ENCODE results near the gene TENT5A.
"Not testable (repeated sequence)": the region's sequence is repeated elsewhere in the genome, so short reads cannot be mapped to it uniquely, and the experiment has no call there.

TENT5A gene

DNA sequence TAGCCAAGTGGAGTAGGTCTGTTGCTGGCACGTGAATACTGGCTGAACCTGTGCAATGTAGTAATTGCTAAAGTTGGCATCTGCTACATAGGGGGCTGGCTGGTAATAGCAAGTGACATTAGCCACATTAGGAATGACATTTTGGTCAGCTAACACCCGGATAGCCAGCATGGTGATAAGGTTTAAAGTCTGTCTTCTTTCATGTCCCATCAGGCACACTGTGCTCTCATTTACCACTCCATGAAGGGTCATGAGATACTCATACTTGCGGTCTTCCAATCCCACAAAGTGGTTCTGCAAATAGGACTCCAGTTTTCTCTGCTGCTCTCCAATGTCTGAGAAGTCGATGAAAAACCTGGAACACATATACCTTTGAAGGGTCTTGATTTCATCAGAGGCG is 2.8 kb downstream of the TENT5A start:
- no peak for DNase-seq

DNA sequence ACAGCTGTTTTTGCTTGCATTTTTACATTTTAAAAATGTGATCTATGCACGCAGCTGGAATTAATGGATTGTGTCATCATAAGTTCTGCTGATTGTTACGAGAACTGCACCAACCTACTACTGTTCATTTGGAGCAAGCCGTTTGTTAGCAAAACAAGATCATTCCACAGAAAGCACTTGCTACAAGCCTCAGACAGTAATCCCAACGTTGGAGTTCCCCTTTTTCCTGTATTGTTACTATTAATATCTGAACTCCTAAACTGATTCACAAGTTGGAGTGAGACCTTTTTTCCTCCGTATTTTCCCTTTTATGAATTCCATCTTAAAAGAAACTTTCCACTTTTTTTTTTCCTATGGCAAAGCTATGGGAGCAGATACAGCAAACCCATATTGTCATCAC is 3.5 kb downstream of the TENT5A start:
- DNase-seq = no peak

DNA sequence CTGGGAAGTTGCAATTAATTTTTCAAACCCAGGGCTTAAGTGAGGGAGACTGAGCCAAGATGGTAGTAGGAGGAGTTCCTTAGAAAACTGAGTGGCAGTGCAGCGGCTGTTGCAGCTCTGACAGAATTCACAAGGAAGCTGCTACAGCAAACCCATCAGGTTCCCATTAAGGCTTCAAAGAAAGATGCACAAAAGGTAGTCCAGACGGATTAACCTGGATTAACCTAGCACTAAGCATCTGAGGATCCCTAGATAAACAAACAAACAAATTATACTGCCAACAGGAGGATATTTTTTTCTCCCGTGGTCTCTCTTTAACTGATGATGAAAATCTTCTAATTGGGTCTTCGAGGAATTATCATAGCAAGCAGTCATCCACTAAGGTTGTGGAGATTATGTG is 5.2 kb downstream of the TENT5A start:
- no peak for DNase-seq

DNA sequence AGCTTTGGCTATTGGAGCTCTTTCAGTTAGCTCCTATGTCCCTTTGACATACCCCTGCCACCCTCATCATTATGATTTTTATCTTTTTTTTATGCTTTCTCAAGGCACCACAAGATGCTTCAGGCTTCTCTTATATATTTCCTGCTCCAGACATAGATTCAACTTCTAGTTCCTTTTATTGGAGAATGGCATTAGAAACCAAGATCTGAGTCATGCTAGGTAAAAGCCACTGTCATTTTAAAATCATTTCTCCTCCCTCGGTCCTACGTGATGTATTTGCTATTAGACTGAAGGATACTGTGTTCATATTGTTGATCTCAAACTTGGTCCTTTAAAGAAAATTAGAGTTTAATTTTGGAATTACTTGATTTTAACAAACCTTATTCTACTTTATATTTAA is 8.3 kb downstream of the TENT5A start:
- DNase-seq = no peak

GRCh38 chr6:81743649-81744048 is 8.8 kb downstream of the TENT5A start:
- no peak for DNase-seq

DNA sequence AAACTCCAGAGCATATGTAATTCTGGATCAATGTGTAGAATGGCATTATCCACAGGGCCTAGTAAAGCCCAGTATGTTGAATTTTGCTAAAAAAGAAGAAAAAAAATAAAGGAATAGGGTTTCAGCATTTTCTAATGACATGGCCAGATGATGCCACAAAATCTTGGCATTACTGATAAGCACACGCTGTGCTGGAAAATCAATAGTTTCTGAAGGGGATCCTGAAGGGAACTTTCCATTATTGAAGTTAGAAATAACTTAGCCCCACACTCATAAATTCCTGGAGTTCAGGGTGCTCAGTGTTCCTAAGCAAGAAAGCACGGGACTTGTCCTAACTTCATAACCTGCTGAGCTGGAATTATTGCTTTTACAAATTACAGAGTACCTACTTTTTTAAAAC is 10.8 kb downstream of the TENT5A start:
- no peak for DNase-seq

DNA sequence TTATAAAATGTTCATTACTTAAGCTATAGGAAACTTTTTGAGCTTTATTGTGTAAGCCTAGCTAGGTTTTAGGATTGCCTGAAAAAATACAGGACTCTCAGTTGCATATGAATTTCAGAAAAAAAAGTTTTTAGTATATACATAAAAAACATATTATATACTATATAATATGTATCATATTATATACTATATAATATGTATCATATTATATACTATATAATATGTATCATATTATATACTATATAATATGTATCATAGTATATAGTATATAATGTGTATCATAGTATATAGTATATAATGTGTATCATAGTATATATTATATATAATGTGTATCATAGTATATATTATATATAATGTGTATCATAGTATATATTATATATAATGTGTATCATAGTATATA is 11.9 kb downstream of the TENT5A start:
- DNase-seq = not testable (repeated sequence)

GRCh38 chr6:81739230-81740195 is 13.0 kb downstream of the TENT5A start:
- DNase-seq = no peak

DNA sequence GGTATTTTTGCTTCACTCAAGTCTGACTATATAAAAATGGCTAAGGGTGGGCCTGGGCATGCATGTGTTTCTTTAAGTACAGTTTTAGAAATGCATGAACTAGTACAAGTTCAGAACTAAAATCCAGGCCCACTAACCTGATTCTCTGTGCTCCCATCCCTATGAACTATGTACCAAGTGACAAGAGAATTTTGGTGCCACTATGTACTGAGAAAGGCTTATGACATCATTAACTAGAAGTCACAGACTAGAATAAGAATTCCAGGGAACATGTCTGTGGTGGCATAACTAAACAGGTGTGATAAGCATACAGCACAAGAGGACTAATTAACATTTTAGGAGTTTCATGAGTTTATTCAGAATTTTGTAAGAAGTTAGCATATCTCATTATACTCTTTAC is 16.1 kb downstream of the TENT5A start:
- DNase-seq = no peak

DNA sequence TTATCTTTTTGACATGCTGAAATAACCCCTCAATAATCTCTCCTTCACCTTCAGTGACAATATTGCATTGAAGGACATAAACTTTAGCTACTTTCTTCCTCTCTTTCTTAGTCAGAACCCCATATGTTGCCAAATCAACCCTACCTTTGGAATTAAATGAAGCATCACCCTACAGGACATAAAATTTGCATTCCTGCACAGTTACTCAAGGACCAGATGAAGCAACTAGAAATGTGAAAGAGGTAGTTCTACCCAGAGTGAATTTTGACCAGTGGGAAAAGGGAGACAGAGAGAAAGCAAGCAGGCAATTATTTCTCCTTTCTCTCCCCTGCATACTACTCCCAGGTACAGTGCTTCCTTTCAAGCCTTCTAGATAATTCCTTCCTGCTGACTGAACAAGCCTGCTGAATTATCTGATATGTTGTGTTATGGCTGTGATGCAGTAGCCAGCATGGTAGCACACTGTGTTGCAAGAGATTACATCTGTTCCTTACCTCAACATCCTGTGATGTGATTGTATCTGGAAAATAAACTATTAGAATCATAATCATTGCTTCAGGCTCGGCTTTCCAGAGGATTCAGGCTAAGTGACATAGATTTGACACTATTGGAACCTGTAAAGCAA is 16.6 kb downstream of the TENT5A start:
- no peak for DNase-seq

DNA sequence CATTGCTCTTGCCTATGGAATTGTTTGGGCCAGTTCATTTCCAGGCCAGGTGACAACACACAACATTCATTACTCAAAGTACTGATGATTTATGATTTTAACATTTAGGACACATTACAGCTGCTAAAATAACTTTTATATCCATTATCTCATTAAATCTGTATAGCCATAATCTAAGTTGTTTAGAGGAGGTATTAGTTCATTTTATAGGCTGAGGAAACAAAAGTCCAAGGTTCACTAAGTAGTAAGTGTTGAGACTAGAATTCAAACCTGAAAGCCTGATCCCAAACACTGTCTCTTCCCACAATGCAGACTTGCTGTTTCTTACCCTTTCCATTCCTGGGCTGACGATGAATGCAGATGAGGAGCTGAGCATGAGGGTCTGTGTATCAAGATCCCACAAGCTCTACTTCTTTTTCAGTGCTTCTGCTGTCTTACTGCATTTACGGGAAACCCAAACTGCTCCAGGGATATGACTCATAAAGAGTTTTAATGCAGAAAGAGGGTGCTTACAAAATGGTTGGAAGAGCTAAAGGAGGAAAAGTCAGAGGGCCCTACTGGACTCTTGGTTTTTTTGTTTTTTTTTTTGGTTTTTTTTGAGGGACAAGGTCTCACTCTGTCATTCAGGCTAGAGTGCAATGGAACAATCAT is 17.9 kb downstream of the TENT5A start:
- DNase-seq = no peak

- no peak for DNase-seq
Observed at GRCh38 chr6:81734081-81734480, 18.4 kb downstream of the TENT5A start.

DNA sequence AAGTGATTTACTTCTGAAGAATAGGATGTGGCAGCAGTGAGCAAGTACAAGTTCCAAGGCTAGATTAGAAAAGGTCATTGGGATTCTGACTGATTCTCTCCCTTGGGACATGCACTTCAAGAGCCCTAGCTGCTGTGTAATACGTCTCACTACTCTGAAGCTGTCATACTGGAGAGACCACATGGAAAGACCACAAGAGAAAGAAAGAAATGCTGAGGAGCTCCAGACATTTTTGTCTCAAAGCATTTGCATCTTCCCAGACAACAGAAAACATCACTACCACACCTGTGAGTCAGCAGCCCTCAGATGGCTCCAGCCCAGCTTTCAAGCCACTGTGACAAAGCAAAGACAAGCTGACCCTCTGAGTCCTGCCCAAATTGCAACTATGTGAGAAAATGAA is 20.7 kb downstream of the TENT5A start:
- DNase-seq = no peak

DNA sequence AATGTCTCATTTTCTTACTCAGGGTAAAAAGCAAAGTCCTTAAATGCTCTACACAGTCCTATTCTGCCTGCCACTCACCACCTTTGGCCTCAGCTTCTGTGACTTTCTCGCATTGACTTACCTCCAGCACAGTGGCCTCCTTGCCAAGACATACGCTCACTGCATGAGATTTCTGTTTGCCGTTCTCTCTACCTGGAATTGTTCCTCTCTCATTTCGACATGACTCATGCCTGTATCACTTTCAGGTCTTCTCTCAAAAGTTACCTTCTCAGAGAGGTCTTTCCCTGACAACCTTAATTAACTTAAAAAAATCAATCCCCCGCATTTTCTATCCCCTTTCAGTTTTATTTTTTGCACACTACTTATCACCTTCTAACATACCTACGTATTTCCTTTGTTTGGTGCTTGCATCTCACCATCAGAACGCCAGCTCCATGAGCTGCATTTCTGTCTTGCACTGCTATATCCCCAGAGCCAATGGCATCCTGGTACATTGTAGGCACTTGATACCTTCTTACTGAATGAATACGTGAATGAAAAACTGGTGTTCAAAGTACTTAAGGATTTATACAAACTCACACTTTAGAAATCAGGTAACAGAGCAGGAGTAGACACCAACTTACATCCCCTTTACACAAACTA is 24.5 kb downstream of the TENT5A start:
- no peak for DNase-seq

- no peak for DNase-seq
Observed at GRCh38 chr6:81725127-81725526, 27.4 kb downstream of the TENT5A start.

DNA sequence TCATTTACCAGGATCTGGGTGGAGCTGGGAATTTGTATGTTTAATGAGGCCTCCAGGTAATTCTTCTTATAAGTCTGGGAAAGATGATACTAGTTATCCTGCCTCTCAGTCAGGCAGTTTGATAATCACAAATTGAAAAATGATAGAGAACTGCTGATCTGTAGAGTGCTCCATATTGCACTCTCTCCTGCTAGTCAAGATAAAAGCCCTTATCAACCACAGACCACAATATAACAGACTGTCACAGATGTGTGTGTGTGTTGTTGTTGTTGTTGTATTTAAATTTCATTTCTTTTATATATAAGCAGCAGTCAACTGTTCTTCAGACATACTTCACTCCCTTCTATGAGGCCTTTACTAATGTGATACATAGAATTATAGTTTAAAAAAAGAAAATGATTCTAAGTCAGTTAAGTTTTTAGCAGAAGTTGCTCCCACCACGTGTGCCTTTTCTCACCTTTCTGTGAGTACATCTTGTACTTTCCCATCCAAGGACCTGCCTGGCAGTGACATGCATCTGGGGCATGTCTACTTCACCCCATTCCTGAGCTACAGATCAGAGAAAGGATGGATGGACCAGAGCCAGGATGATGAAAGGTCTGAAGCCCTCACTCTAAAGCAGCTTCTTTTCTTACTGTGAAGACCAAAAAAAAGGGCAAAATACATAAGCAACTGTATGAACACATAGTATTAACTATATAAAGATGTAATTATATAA is 29.8 kb downstream of the TENT5A start:
- no peak for DNase-seq

DNA sequence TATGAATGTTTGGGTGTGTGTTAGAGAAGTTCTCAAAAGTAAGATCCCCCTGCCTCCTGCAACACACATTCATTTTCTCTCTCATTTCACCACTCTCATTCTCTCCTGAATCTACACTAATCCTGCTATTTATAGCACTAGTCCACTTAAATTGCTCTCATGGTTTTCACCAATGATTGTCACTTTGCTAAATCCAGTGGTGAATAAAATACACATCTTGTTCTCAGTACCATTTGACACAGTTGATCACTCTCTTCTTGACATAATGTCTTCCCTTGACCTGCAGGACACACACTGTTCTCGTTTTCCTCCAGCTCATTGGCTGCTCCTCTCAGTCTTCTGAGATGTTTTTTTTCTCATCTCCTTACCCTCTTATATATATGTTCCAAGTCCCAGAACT is 32.1 kb downstream of the TENT5A start:
- no peak for DNase-seq

- DNase-seq = no peak
Observed at GRCh38 chr6:81718126-81718525, 34.4 kb downstream of the TENT5A start.

- DNase-seq = no peak
Observed at GRCh38 chr6:81714684-81715083, 37.8 kb downstream of the TENT5A start.

GRCh38 chr6:81713205-81713604 is 39.3 kb downstream of the TENT5A start:
- DNase-seq = no peak

DNA sequence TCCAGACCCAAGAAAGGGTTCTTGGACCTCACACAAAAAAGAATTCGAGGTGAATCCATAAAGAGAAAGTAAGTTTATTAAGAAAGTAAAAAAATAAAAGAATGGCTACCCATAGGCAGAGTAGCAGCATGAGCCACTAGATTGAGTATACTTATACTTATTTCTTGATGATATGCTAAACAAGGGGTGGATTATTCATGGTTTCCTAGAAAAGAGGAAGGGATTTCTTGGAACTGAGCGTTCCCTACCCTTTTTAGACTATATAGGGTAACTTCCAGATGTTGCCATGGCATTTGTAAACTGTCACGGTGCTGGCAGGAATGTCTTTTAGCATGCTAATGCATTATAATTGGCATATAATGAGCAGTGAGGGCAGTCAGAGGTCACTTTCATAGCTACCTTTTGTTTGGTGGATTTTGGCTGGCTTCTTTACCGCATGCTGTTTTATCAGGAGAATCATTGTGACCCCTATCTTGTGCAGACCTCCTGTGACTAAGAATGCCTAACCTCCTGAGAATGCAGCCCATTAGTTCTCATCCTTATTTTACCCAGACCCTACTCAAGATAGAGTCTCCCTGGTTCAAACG is 44.3 kb downstream of the TENT5A start:
- no peak for DNase-seq

DNA sequence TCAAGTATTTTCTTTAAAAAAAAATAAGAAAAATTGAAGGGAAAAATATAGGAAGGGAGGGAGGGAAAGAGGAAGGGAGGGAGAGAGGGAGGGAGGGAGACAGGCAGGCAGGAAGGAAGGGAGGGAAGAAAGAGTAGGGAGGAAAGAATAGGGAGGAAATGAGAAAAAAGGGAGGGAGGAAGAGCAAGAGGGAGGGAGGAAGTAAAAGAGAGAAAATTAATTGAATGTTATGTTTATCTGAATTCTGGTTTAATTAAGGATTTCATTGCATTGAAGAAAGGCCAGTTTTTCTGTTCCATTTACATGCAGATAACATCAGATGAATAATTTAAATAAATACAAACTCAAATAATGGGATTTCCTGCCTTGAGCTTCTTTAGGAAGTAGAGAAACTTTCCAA is 47.8 kb downstream of the TENT5A start:
- DNase-seq = no peak

All from NCI-H187 (cell line).